CD4-positive, alpha-beta T cell treated with Interleukin-6 at 100 ng/mL for 8 hours (primary cell): ENCODE data around the gene PIP4K2B.

Experiments used
- DNase-seq: peaks from one replicate; pipeline ENCODE4 v3.0.0-alpha.2; 2020; ENCODE audit warnings: mixed read lengths, low spot score

PIP4K2B gene

GRCh38 chr17:38779965-38780752 is 19.2 kb downstream of the PIP4K2B start:
- DNase-seq = no peak

- no peak for DNase-seq
These were observed 21.6 kb downstream of the PIP4K2B start for GRCh38 chr17:38777641-38778250.

GRCh38 chr17:38773258-38773657 is 26.1 kb downstream of the PIP4K2B start:
- DNase-seq = no peak

GRCh38 chr17:38768417-38768816 is 30.9 kb downstream of the PIP4K2B start:
- no peak for DNase-seq

GRCh38 chr17:38766341-38766740 is 33.0 kb downstream of the PIP4K2B start:
- no peak for DNase-seq

GRCh38 chr17:38762231-38762630 is 37.1 kb downstream of the PIP4K2B start:
- DNase-seq = no peak

GRCh38 chr17:38761612-38762011 is 37.7 kb downstream of the PIP4K2B start:
- no peak for DNase-seq

GRCh38 chr17:38753071-38753506 is 46.3 kb downstream of the PIP4K2B start:
- no peak for DNase-seq

GRCh38 chr17:38752308-38753070 is 46.9 kb downstream of the PIP4K2B start, which contains the start of gene PSMB3:
TSS of gene PSMB3 (plus strand) at chr17:38752741. CDS start at chr17:38752827, 86 bp downstream.
- DNase-seq = peak; percentile 99

GRCh38 chr17:38751808-38752307 is 47.5 kb downstream of the PIP4K2B start:
- peak; percentile 76 for DNase-seq

GRCh38 chr17:38751144-38751807 is 48.1 kb downstream of the PIP4K2B start:
- DNase-seq = no peak

GRCh38 chr17:38750312-38751121 is 48.8 kb downstream of the PIP4K2B start:
- DNase-seq = no peak

- DNase-seq = no peak
These were observed 49.4 kb downstream of the PIP4K2B start for GRCh38 chr17:38750044-38750311.

- no peak for DNase-seq
These were observed 49.9 kb downstream of the PIP4K2B start for GRCh38 chr17:38749223-38750043.

GRCh38 chr17:38748892-38749222 is 50.5 kb downstream of the PIP4K2B start:
- DNase-seq = no peak

GRCh38 chr17:38748149-38748891 is 51.0 kb downstream of the PIP4K2B start, which contains the start of gene PCGF2:
TSS of gene PCGF2 (minus strand) at chr17:38748336. CDS start at chr17:38740402, 7,934 bp downstream.
- DNase-seq = no peak

GRCh38 chr17:38747463-38748148 is 51.8 kb downstream of the PIP4K2B start:
- no peak for DNase-seq

- no peak for DNase-seq
These were observed 52.4 kb downstream of the PIP4K2B start for GRCh38 chr17:38746849-38747462.
